ENCODE data around the gene IQUB.
"Not testable (repeated sequence)": the region's sequence is repeated elsewhere in the genome, so short reads cannot be mapped to it uniquely, and the experiment has no call there.

Gene IQUB

GRCh38 chr7:123530035-123530591 is 4.3 kb downstream of the IQUB start:
- H3K4me3 Mint-ChIP-seq; H3K27ac Mint-ChIP-seq; H3K27me3 Mint-ChIP-seq (ENCODE audit: low read depth); H3K9me3 Mint-ChIP-seq: not testable (repeated sequence)
- Mint-ChIP-seq H3K4me1 (peaks cover 18% of the 10 kb centered on the region), H3K36me3 (ENCODE audit: low read depth) (peaks cover 17% of the 10 kb centered on the region)

GRCh38 chr7:123528265-123528664 is 6.1 kb downstream of the IQUB start:
- Mint-ChIP-seq H3K4me1 (peaks cover 8% of the 10 kb centered on the region), H3K4me3 (peak overlapping the region; percentile 65 to 76 (median 70)), H3K36me3 (ENCODE audit: low read depth) (peaks cover 17% of the 10 kb centered on the region), H3K27ac (no peak overlapping the region), H3K9me3 (peaks cover 6% of the 10 kb centered on the region), H3K27me3 (ENCODE audit: low read depth) (no peaks in the 10 kb centered on the region)
- TF ChIP-seq CTCF (IDR thresholded peaks at IDR 0.05; ENCODE audit: unreplicated experiment in 3 of 3) = no peak

GRCh38 chr7:123527712-123528225 is 6.6 kb downstream of the IQUB start:
- Mint-ChIP-seq H3K36me3 (ENCODE audit: low read depth) (peaks cover 17% of the 10 kb centered on the region), H3K4me3 (peak overlapping the region; percentile 65 to 76 (median 70))
- not testable (repeated sequence) for H3K4me1 Mint-ChIP-seq; H3K27me3 Mint-ChIP-seq (ENCODE audit: low read depth); H3K9me3 Mint-ChIP-seq; H3K27ac Mint-ChIP-seq

- H3K36me3 Mint-ChIP-seq (ENCODE audit: low read depth) = peaks cover 17% of the 10 kb centered on the region
- H3K4me3 Mint-ChIP-seq; H3K27ac Mint-ChIP-seq; H3K27me3 Mint-ChIP-seq (ENCODE audit: low read depth); H3K4me1 Mint-ChIP-seq; H3K9me3 Mint-ChIP-seq: not testable (repeated sequence)
These were observed 7.9 kb downstream of the IQUB start for GRCh38 chr7:123526533-123526932.

GRCh38 chr7:123522066-123522465 is 12.3 kb downstream of the IQUB start:
- peak overlapping the region; percentile 76 to 89 (median 86) for H3K27ac Mint-ChIP-seq
- no peaks in the 10 kb centered on the region for H3K27me3 Mint-ChIP-seq (ENCODE audit: low read depth)
- H3K4me3 Mint-ChIP-seq = no peak overlapping the region
- H3K36me3 Mint-ChIP-seq (ENCODE audit: low read depth) = peaks cover 5% of the 10 kb centered on the region
- TF ChIP-seq CTCF (IDR thresholded peaks at IDR 0.05; ENCODE audit: unreplicated experiment in 3 of 3) = no peak
- H3K9me3 Mint-ChIP-seq = no peaks in the 10 kb centered on the region
- no peaks in the 10 kb centered on the region for H3K4me1 Mint-ChIP-seq

GRCh38 chr7:123505221-123505620 is 29.2 kb downstream of the IQUB start:
- Mint-ChIP-seq H3K27me3 (ENCODE audit: low read depth) (no peaks in the 10 kb centered on the region), H3K4me3 (no peak overlapping the region), H3K36me3 (ENCODE audit: low read depth) (peaks cover 38% of the 10 kb centered on the region), H3K9me3 (peaks cover 19% of the 10 kb centered on the region), H3K27ac (no peak overlapping the region), H3K4me1 (peaks cover 11% of the 10 kb centered on the region)
- no peak for TF ChIP-seq CTCF (IDR thresholded peaks at IDR 0.05; ENCODE audit: unreplicated experiment in 3 of 3)

- H3K27ac Mint-ChIP-seq = peak overlapping the region; percentile 10 to 73 (median 54)
- peaks cover 16% of the 10 kb centered on the region for H3K4me1 Mint-ChIP-seq
- no peak for TF ChIP-seq CTCF (IDR thresholded peaks at IDR 0.05; ENCODE audit: unreplicated experiment in 3 of 3)
- H3K27me3 Mint-ChIP-seq (ENCODE audit: low read depth) = no peaks in the 10 kb centered on the region
- peaks cover 19% of the 10 kb centered on the region for H3K9me3 Mint-ChIP-seq
- no peak overlapping the region for H3K4me3 Mint-ChIP-seq
- H3K36me3 Mint-ChIP-seq (ENCODE audit: low read depth) = peaks cover 30% of the 10 kb centered on the region
These were observed 32.2 kb downstream of the IQUB start for GRCh38 chr7:123502201-123502600.

Measured in nephron (organoid).